Stimulated activated CD8-positive, alpha-beta memory T cell treated with anti-CD3 and anti-CD28 coated beads, Interleukin-15, amount 100 ng/mL, for 48 hours (primary cell): ENCODE results near the gene CEP89.
"Not testable (repeated sequence)": the region's sequence is repeated elsewhere in the genome, so short reads cannot be mapped to it uniquely, and the experiment has no call there.

ENCODE experiments used
- DNase-seq, 2 donors: peaks; one replicate each; pipeline ENCODE4 v3.0.0-alpha.2; 2020; ENCODE audit warnings: low read depth in 2 of 2

CEP89 gene

DNA sequence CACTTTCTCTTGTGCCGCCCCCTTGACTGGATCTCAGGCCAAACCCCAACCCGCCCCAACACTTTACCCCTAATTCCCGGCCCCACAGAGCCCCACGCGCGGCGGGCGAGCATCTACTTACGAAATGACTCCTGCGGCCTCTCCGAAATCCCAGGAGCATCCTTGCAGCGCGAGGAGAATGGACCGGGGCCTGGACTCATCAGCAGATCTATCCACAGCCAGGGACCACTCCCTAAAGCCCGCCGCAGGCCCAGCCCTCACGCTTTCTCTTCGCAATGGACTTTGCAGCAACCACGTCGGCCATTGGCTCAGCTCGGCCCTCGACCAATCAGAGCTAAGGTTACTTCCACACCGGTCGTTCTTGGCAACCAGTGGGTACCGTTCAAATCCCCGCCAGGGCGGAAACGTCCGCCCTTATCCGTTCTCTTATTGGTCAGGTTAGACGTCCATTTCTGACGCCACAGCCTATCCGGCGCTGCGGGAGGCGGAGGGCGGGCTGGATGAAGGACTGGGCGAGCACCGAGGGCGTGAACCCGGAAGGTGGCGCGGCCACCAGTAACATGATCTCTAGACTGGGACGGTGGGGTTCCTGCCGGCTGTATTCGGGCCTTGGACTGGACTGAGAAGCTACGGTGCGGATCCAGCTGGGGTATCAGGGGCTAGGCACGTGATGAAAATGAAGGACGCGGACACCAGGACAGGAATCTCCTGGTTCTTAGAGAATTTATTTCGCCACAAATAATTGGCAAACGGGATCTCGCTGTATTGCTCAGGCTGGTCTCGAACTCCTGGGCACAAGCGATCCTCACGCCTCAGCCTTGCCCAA, at the start of gene CEP89, which contains the start of gene FAAP24:
TSS of gene CEP89 (minus strand) at position 244 of the 826 bp plus-strand sequence. CDS start at position 160, 84 bp downstream.
TSS of gene FAAP24 (plus strand) at position 528 of the 826 bp plus-strand sequence. CDS start 955 bp downstream, outside the sequence.
- peak; percentile 94 to 99 for DNase-seq

DNA sequence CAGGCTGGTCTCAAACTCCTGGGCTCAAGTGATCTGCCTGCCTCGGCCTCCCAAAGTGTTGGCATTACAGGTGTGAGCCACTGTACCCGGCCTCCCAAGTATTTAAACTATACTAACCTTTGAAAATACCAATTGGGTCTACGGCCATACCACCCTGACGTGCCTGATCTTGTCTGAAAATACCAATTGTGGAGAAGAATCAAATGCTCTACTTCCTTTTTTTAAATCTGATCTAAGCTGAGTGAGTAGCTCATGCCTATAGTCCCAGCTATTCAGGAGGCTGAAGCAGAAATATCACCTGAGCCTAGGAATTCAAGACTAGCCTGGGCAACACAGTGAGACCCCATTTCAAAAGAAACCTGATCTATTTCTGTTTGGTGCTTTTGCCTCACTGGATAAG, 39.1 kb upstream of the CEP89 start:
- not testable (repeated sequence) for DNase-seq

DNA sequence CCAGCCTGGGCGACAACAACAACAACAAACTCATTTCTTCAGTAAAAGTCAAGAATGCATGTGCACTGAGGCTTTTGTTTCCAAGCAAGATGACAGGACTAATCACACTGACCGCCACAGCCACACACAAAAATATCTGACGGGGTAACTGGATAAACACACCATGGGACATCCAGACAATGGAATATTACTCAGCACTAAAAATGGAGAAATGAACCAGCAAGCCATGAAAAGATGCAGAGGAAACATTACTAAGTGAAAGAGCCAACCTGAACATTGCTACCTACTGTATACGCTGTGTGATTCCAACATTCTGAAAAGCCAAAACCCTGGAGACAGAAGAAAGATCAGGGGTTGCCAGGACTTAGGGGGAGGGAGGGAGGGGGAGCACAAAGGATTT, 37.0 kb upstream of the CEP89 start:
- no peak for DNase-seq

DNA sequence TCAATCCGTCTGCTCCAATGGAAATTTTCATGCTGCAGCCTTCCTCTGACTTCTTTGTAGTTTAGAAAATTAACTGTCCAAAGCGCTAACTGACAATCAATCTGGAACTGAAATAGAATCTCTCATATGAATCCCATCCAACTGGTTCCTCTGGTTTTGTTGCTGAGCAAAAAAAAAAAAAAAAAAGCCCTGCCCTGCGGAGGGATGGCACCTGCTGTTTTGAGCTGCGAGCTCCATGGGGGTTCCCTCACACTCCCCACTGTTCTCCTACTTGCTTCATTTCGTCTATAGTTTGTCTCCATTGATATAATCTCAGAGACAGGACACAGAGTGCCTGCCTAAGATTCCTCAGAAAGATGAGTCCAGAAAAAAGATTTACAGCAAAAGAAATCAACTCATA, 33.7 kb upstream of the CEP89 start:
- no peak for DNase-seq

DNA sequence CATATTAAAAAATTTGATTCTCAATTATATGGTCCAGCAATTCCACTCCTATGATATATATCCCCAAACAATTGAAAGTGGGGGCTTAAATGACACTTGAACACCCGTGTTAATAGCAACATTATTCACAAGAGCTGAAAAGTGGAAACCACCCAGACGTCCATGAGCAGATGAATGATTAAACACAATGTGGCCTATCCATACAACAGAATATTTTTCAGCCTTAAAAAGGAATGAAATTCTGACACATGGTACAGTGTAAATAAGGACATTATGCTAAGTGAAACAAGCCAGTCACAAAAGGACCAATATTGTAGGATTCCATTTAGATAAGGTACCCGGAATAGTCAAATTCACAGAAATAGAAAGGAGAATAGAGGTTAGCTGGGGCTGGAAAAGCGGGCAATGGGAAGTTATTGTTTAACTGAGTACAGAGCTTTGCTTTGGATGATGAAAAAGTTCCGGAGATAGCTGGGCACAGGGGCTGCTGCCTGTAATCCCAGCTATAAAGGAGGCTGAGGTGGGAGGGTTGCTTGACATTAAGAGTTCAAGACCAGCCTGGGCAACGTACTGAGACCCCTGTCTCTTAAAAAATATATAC, 31.8 kb upstream of the CEP89 start:
- not testable (repeated sequence) for DNase-seq

DNA sequence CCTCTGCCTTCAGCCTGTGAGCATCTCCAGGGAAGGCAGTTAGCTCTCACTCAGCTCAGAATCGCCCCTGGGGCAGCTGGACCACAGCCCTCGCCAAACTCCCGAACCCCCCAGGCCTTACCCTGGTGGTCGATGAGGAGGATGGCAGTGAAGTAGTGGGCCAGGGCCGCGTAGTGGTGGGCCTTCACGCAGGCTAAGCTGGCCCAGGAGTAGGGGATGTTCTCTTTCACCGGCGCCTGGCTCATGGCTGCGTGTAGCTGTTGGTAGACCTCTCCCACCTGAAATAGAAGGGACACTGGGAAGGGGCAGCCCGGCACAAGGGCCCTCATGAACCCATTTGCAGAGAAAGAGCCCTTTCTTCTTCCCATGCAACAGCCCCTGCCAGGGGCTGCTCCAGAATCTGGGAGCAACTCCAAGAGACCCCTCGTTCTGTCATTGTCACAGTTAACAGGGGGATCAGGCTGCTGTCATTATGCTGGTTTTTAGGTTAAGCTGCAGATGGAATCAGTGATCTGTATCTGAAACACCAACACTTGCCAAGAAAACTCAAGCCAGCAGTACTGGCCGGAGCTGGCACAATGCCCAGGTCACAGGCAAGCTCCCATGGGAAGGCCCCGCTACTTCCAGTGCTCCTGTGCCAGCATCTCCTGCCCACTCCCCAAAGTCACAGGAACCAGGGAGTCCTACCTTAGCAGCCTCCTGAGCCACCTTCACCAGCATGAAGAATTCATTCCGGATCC, 30.5 kb upstream of the CEP89 start:
- DNase-seq = not testable (repeated sequence)

DNA sequence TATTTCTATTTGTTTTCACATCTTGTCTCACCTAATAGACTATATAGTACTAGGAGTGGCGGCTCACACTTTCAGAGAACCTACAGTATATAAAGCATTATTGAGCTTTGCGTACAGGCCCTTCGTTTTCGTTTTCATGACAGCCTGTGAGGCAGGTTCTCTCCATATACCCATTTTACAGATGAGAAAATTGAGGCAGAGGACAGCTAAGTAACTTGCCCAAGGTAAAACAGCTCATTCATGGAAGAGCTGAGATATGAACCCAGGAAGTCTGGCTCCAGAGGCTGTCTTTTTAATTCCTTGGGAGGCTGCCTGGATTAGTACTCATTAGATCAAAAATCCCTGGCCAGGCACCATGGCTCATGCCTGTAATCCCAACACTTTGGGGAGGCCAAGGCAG, 29.2 kb upstream of the CEP89 start:
- no peak for DNase-seq

DNA sequence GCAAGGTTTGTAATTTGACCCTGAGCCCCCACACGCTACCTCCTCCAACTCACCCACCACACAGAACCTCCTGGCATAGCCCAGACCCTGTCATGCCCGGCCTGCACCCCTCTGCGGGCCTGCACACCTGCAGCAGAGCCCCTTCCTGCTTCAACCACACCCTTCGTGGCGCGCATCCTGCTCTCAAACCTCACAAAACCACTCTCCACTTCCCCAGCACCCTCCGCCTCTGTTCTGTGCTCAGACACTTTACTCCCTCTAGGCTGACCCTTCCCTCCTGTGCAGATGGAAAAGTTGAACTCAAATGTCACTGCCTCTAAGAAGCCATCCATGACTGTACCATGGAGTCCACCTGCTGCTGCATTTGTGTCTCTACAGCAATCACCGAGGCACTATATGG, 28.8 kb upstream of the CEP89 start:
- DNase-seq = no peak

DNA sequence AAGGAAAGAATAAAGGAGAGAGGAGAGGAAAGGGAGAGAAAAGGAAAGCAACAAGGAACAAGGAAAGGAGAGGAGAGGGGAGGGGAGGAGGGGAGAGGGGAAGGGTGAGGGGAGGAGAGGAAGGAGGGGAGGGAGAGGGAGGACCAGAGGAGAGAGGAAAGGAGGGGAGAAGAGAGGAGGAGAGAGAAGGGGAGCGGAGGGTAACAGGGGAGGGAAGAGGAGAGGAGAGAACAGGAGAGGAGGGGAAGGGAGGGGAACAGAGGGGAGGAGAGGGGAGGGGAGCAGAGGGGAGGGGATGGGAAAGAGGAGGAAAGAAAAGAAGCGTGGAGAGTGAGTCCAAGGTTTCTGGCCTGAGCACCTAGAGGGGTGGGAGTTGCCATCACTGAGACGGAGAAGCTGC, 27.0 kb upstream of the CEP89 start:
- DNase-seq = no peak

DNA sequence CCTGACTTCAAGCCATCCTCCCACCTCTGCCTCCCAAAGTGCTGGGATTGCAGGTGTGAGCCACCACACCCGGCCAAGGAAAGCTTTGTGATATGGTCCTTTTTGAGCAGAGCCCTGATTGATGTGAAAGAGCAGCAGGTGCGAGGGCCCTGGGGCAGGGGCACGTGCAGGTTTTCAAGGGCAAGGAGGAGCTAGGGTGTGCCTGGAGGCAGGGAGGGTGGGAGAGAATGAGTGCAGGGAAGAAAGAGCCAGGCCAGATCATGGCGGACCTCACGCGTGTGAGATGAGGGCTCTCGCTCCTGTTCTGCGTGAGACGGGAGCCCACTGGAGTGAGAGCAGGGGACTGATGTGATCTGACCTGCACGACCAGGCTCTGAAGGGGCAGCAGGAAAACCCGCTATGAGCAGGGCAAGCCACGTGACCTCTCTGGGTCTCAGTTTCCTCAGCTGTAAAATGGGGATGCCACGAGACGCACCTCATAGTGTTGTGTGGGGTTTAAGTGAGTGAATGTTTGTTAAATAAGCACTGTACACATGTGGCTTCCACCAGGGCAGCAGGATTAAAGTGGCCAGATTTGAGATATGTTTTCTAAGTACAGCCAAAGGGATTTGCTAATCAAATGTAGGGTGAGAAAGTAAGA, 26.1 kb upstream of the CEP89 start:
- no peak for DNase-seq

DNA sequence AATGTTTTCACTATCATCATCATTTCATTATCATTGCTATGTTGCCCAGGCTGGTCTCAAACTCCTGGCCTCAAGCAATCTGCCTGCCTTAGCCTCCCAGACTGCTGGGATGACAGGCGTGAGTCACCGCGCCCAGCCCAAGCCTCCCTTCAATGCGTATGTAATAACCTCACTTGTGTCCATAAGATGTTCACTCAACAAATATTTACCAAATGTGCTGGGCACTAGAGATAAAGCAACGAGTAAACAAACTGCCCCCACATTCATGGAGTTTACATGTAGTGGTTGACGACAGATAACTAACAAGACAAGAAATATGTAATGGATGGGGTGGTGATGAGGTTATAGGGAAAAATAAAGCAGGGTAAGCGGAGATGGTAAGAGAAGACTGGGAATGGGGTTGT, 25.3 kb upstream of the CEP89 start:
- DNase-seq = not testable (repeated sequence)

DNA sequence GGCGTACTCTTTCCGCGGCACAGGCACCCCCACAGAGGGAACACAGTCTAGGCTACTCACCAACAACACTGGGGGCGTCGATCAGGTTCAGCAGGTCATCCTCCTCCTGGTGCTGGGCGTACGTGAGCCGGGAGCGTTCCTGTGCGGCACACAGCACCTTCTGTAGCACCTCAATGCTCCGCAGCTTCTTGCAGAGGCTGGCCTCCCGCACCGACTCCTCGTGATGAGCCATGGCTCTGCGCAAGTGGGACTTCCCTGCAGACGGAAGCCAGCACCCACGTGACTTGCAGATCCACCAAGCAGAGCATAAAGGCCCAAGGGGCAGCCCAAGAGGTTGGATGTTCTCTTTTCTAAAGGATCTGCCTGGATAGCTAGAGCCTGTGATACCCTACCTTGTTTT, 24.2 kb upstream of the CEP89 start:
- DNase-seq = not testable (repeated sequence)

DNA sequence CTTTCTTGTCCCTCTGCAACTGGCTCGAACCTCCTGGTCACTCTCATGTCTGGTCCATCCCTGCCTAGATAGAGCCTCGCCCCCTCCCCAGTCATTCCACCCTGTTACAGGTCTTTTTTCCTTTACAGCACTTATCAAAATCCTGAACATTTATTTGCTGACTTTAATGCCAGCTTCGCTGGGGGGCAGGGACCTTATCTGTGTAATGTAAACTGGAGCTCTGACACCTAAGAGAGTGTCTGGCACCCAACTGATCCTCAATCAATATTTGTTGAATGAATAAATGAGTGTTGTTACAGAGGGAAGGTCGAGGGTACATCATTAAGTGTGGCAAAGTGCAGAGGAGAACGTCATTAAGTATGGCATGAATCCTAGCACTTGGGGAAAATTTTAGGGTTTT, 17.0 kb upstream of the CEP89 start:
- no peak for DNase-seq

DNA sequence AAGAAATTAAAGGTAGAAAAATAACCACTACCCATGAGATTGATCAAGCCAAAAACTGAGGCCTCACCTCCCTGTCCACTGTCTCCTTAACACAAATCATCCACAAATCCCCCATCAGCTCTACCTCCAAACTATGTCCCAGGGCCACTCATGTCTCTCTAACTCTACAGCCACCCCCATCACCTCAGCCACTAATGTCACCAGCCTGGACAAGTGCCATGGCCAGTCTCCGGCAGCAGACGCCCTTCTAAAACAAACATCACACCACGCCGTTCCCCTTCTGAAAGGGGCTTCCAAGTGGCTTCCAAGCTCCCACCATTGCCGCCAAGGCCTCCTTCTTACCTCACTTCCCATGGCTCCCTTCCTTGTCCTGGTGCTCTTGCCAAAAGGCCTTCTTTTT, 16.5 kb upstream of the CEP89 start:
- not testable (repeated sequence) for DNase-seq

DNA sequence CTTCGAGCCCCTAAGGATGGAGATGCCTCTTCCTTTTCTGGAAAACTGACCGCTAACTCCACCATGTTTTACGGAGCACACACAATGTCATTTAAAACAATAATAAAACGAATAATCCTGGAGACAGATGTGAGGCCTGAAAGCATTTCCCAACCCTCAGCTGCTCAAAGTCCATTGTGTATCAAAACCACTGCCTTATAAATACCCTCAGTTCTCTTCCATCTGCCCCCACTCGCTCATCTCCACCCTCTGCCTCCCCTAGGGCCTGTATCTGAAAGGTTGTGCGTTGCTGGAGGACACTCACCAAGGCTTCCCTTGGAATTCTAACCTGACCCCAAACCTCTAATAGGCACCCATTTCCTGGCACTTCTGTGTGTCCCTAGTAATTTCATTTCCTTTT, 10.7 kb upstream of the CEP89 start:
- DNase-seq = not testable (repeated sequence)

DNA sequence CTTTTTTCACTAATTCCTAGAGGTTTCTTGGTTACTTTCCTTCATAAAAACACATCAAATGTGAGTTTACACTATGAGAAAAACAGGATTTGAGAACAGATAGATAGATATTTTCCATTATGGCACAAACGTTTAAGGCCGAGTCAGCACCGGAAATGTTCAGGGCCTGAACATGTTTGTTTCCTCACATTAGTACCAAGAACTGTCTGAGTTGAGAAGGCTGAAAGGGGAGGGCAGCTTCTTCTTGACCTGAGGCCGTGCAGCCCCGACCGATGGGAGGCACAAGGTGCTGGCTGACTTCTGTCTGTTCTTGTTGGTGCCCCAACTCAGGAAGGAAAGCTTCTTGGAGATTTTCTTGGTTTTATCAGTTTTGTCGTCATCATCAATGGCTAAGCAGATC, 8.0 kb upstream of the CEP89 start:
- DNase-seq = not testable (repeated sequence)

DNA sequence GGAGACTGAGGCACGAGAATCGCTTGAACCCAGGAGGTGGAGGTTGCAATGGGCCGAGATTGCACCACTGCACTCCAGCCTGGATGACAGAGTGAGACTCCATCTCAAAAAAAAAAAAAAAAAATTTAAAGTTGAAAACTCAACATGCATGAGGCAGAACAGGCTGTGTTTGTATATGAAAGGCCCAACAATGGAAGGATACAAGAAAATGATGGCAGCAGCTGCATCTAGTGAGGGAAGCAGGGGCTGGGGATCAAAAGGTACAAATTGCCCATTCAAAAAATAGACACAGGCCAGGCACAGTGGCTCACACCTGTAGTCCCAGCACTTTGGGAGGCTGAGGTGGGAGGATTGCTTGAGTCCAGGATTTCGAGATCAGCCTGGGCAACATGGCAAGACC, 6.1 kb upstream of the CEP89 start:
- DNase-seq = not testable (repeated sequence)

DNA sequence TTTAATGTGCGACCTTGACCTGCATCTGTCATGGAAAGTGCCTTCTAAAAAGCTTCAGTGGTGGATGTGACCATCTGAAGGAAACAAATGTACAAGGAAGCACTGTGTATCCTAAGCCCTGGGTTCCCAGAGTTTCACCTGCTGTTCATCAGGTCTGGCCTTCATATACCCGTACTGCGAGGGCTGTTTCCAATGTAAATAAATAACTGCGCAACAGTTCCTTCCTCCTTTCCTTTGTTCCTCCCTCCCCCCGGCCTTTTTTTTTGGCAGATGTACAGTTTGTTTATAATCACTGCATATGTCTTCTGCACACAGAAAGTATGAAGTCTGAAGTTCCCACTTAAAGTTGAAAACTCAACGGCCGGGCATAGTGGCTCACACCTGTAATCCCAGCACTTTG, 5.5 kb upstream of the CEP89 start:
- no peak for DNase-seq

DNA sequence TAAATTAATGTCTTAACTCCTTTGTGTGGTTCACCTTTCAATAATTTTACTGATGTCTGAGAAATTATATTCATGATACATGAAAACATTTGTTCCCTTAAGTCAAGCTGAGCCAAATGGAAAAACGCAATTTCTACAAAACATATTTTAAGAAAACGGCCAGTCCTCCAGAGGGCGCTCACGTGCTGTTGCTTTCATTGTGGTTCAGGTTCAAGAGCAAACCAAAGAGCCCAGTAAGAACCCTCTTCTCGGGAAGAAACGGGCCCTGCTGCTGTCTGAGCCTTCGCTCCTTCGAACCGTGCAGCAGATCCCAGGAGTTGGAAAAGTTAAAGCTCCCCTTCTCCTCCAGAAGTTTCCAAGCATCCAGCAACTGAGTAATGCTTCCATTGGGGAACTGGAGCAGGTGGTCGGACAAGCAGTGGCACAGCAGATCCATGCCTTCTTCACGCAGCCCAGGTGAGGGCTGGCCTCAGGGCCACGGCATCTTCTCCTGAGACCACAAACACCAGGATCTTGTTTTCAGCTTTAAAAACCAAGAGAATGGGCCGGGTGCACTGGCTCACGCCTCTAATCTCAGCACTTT, 4.6 kb upstream of the CEP89 start:
- peak; percentile 15 to 37 for DNase-seq

DNA sequence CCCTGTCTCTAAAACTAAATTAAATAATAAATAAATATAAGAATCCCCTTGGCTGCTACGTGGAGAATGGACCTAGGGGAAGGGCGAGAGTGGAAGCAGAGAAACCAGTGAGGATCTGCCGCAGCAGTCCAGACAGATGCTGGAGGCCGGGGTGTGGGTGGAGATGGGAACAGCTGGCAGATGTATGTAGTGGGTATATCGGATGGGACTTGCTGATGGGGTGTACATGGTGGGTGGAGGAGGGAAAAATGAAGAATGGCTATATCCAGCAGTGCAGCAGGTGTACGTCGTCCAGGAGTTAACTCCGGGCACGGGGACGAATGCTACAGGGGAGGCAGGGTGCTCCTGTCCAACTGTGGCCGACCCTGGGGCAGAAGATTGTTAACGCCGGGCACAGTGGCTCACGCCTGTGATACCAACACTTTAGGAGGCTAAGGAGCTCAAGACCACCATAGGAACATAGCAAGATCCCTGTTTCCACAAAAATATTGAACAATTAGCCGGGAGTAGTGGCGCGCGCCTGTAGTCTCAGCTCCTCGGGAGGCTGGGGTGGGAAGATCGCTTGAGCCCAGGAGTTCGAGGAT, 654 bp downstream of the CEP89 start:
- DNase-seq = no peak

DNA sequence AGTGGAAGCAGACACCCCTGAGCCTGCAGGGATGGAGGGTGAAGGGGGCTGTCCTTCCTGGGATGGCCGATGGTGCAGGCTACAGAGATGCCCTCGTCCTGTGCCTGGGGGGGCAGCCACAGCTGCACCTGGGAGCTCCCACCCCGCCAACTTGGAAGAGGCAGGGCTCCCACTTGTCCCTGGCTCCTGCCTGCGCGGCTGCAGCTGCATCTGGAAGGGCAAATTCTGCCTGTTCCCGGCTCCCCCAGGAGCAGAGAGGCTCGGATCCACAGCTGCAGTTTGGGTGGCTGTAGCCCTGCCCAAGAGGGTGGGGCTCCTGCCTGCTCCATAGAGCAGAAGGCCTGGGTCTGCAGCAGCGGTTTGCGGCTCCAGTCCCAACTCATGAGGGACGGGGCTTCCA, 2.2 kb downstream of the CEP89 start:
- no peak for DNase-seq
